ENCODE measurements around the gene CFAP46. TPM values are rescaled to one million over a fixed set of nuclear protein-coding genes. Genes with fewer than 3 reads are reported as not detected.
A peak's percentile ranks its signal among the peaks of the same experiment; 100 is the strongest.
"Not testable (repeated sequence)": the region's sequence is repeated elsewhere in the genome, so short reads cannot be mapped to it uniquely, and the experiment has no call there.

The CFAP46 gene
- total RNA-seq, 1 experiment from 2014 or later = 11.3 TPM

- DNase-seq (ENCODE audit: low spot score) = no peak
- in situ Hi-C loops (cut with HindIII; ENCODE audit: low sequenced_read_pairs) = no loop called here
Observed at GRCh38 chr10:132907821-132908620, 34.3 kb downstream of the CFAP46 start.

GRCh38 chr10:132906836-132907235 is 35.5 kb downstream of the CFAP46 start:
- no peak for DNase-seq (ENCODE audit: low spot score)
- in situ Hi-C loops (cut with HindIII; ENCODE audit: low sequenced_read_pairs) = no loop called here

- in situ Hi-C loops (cut with HindIII; ENCODE audit: low sequenced_read_pairs) = no loop called here
- DNase-seq (ENCODE audit: low spot score) = no peak
Observed at GRCh38 chr10:132906106-132906505, 36.3 kb downstream of the CFAP46 start.

- in situ Hi-C loops (cut with HindIII; ENCODE audit: low sequenced_read_pairs) = no loop called here
- DNase-seq (ENCODE audit: low spot score) = no peak
Observed at GRCh38 chr10:132905661-132906060, 36.7 kb downstream of the CFAP46 start.

- in situ Hi-C loops (cut with HindIII; ENCODE audit: low sequenced_read_pairs) = no loop called here
- DNase-seq (ENCODE audit: low spot score) = no peak
Observed at GRCh38 chr10:132904814-132905649, 37.3 kb downstream of the CFAP46 start.

GRCh38 chr10:132904181-132904813 is 38.1 kb downstream of the CFAP46 start:
- in situ Hi-C loops (cut with HindIII; ENCODE audit: low sequenced_read_pairs) = no loop called here
- DNase-seq (ENCODE audit: low spot score) = peak; percentile 62

GRCh38 chr10:132902656-132903575 is 39.5 kb downstream of the CFAP46 start:
- DNase-seq (ENCODE audit: low spot score) = peak; percentile 16

GRCh38 chr10:132901351-132901750 is 41.0 kb downstream of the CFAP46 start:
- in situ Hi-C loops (cut with HindIII; ENCODE audit: low sequenced_read_pairs) = no loop called here
- DNase-seq (ENCODE audit: low spot score) = no peak

More at GRCh38 chr10:132902656-132903575, 39.5 kb downstream of the CFAP46 start:
- in situ Hi-C loops (cut with HindIII; ENCODE audit: low sequenced_read_pairs) = not testable (repeated sequence)

GRCh38 chr10:132900211-132900756 is 42.1 kb downstream of the CFAP46 start:
- DNase-seq (ENCODE audit: low spot score) = no peak
- in situ Hi-C loops (cut with HindIII; ENCODE audit: low sequenced_read_pairs) = no loop called here

- in situ Hi-C loops (cut with HindIII; ENCODE audit: low sequenced_read_pairs) = no loop called here
- no peak for DNase-seq (ENCODE audit: low spot score)
Observed at GRCh38 chr10:132899751-132900065, 42.7 kb downstream of the CFAP46 start.

- no peak for DNase-seq (ENCODE audit: low spot score)
- in situ Hi-C loops (cut with HindIII; ENCODE audit: low sequenced_read_pairs) = no loop called here
Observed at GRCh38 chr10:132899054-132899750, 43.2 kb downstream of the CFAP46 start.

GRCh38 chr10:132898391-132899053 is 43.8 kb downstream of the CFAP46 start:
- DNase-seq (ENCODE audit: low spot score) = no peak
- in situ Hi-C loops (cut with HindIII; ENCODE audit: low sequenced_read_pairs) = no loop called here

GRCh38 chr10:132897516-132898381 is 44.6 kb downstream of the CFAP46 start:
- in situ Hi-C loops (cut with HindIII; ENCODE audit: low sequenced_read_pairs) = no loop called here
- peak; percentile 83 for DNase-seq (ENCODE audit: low spot score)

- in situ Hi-C loops (cut with HindIII; ENCODE audit: low sequenced_read_pairs); DNase-seq (ENCODE audit: low spot score): not testable (repeated sequence)
Observed at GRCh38 chr10:132893786-132894185, 48.6 kb downstream of the CFAP46 start.

GRCh38 chr10:132893090-132893489 is 49.3 kb downstream of the CFAP46 start:
- in situ Hi-C loops (cut with HindIII; ENCODE audit: low sequenced_read_pairs) = no loop called here
- DNase-seq (ENCODE audit: low spot score) = no peak

GRCh38 chr10:132892004-132892403 is 50.4 kb downstream of the CFAP46 start:
- no peak for DNase-seq (ENCODE audit: low spot score)
- in situ Hi-C loops (cut with HindIII; ENCODE audit: low sequenced_read_pairs) = no loop called here

GRCh38 chr10:132891368-132891767 is 51.0 kb downstream of the CFAP46 start:
- DNase-seq (ENCODE audit: low spot score) = no peak
- in situ Hi-C loops (cut with HindIII; ENCODE audit: low sequenced_read_pairs) = no loop called here
